H9 (cell line): ENCODE results near the gene RAI1. TPM values are rescaled to one million over a fixed set of nuclear protein-coding genes. Genes with fewer than 3 reads are reported as not detected.

Experiments used
- DNase-seq: peaks from one replicate; pipeline ENCODE4 v3.0.0-alpha.2; 2017
- H2AFZ ChIP-seq: one replicate; pipeline ENCODE4 v1.6.1; 2013; ENCODE audit warnings: mild to moderate bottlenecking, low read length, control low read depth, moderate library complexity
- H2AK5ac ChIP-seq: 2 replicates; pipeline ENCODE4 v1.6.1; 2013; ENCODE audit warnings: low read length, control low read depth, mixed read lengths; ENCODE audit not compliant: insufficient read length
- H2BK120ac ChIP-seq: one replicate; pipeline ENCODE4 v1.6.1; 2013; ENCODE audit warnings: low read depth, mild to moderate bottlenecking, low read length, control low read depth, inconsistent platforms; ENCODE audit not compliant: poor library complexity, severe bottlenecking
- H2BK12ac ChIP-seq: 2 replicates; pipeline ENCODE4 v1.6.1; 2013; ENCODE audit warnings: low read length, control low read depth, mixed read lengths, low read depth; ENCODE audit not compliant: insufficient read length
- H2BK15ac ChIP-seq: 2 replicates; pipeline ENCODE4 v1.6.1; 2013; ENCODE audit warnings: low read depth, low read length, control low read depth
- H2BK20ac ChIP-seq: one replicate; pipeline ENCODE4 v1.6.1; 2013; ENCODE audit warnings: low read depth, mild to moderate bottlenecking, low read length, control low read depth, inconsistent platforms; ENCODE audit not compliant: poor library complexity, severe bottlenecking
- H2BK5ac ChIP-seq: 2 replicates; pipeline ENCODE4 v1.6.1; 2013; ENCODE audit warnings: low read length, control low read depth, mixed read lengths; ENCODE audit not compliant: insufficient read length
- H3K14ac ChIP-seq: 2 replicates; pipeline ENCODE4 v1.6.1; 2013; ENCODE audit warnings: low read length, control low read depth; ENCODE audit not compliant: insufficient read depth
- H3K18ac ChIP-seq: 2 replicates; pipeline ENCODE4 v1.6.1; 2013; ENCODE audit warnings: low read depth, mild to moderate bottlenecking, mixed read lengths, low read length, control low read depth; ENCODE audit not compliant: insufficient read length
- H3K23ac ChIP-seq: 2 replicates; pipeline ENCODE4 v1.6.1; 2013; ENCODE audit warnings: low read length, control low read depth, mixed read lengths, low read depth; ENCODE audit not compliant: insufficient read length
- H3K23me2 ChIP-seq: 2 replicates; pipeline ENCODE4 v1.6.1; 2013; ENCODE audit warnings: low read depth, mild to moderate bottlenecking, mixed read lengths, low read length, control low read depth; ENCODE audit not compliant: insufficient read length, poor library complexity, severe bottlenecking
- H3K27ac ChIP-seq: 2 replicates; pipeline ENCODE4 v1.5.1; 2013; ENCODE audit warnings: low read length, control low read depth, mixed read lengths, low read depth; ENCODE audit not compliant: insufficient read length
- H3K27me3 ChIP-seq: 2 replicates; pipeline ENCODE4 v1.6.1; 2013; ENCODE audit warnings: low read length, control low read depth, inconsistent platforms; ENCODE audit not compliant: insufficient read depth
- H3K4ac ChIP-seq: 2 replicates; pipeline ENCODE4 v1.6.1; 2013; ENCODE audit warnings: low read depth, mild to moderate bottlenecking, control low read depth, inconsistent platforms, low read length, moderate library complexity
- H3K4me1 ChIP-seq: 2 replicates; pipeline ENCODE4 v1.6.1; 2013; ENCODE audit warnings: low read length, control low read depth, inconsistent platforms; ENCODE audit not compliant: insufficient read depth
- H3K4me2 ChIP-seq: 2 replicates; pipeline ENCODE4 v1.6.1; 2013; ENCODE audit warnings: low read length, control low read depth, mixed read lengths; ENCODE audit not compliant: insufficient read length, insufficient read depth
- H3K56ac ChIP-seq: 2 replicates; pipeline ENCODE4 v1.6.1; 2013; ENCODE audit warnings: low read depth, mild to moderate bottlenecking, mixed read lengths, low read length, control low read depth; ENCODE audit not compliant: insufficient read length
- H3K79me1 ChIP-seq: 2 replicates; pipeline ENCODE4 v1.6.1; 2013; ENCODE audit warnings: low read depth, mild to moderate bottlenecking, moderate library complexity, low read length, control low read depth, inconsistent platforms; ENCODE audit not compliant: insufficient read depth, poor library complexity, severe bottlenecking
- H3K79me2 ChIP-seq: 2 replicates; pipeline ENCODE4 v1.6.1; 2013; ENCODE audit warnings: low read length, control low read depth, inconsistent platforms; ENCODE audit not compliant: insufficient read depth
- H3K9ac ChIP-seq: 2 replicates; pipeline ENCODE4 v1.6.1; 2013; ENCODE audit warnings: low read length, control low read depth, mixed read lengths; ENCODE audit not compliant: insufficient read length; ENCODE audit errors: extremely low read depth
- H3K9me3 ChIP-seq: one replicate; pipeline ENCODE4 v1.6.1; 2013; ENCODE audit warnings: low read depth, low read length, inconsistent platforms; ENCODE audit not compliant: control insufficient read depth
- H3T11ph ChIP-seq: one replicate; pipeline ENCODE4 v1.6.1; 2013; ENCODE audit warnings: mild to moderate bottlenecking, low read length, control low read depth, inconsistent platforms
- H4K20me1 ChIP-seq: one replicate; pipeline ENCODE4 v1.6.1; 2013; ENCODE audit not compliant: control insufficient read depth, insufficient read length, insufficient read depth
- H4K5ac ChIP-seq: 2 replicates; pipeline ENCODE4 v1.6.1; 2013; ENCODE audit warnings: low read depth, mild to moderate bottlenecking, mixed read lengths, low read length, control low read depth; ENCODE audit not compliant: insufficient read length
- H4K8ac ChIP-seq: replicated peaks from 2 replicates; pipeline ENCODE4 v1.6.1; 2013; ENCODE audit warnings: low read length, control low read depth, mixed read lengths, low read depth; ENCODE audit not compliant: insufficient read length
- H4K91ac ChIP-seq: 2 replicates; pipeline ENCODE4 v1.6.1; 2013; ENCODE audit warnings: low read depth, mild to moderate bottlenecking, moderate library complexity, mixed read lengths, low read length, control low read depth; ENCODE audit not compliant: insufficient read length
- H3K27ac Mint-ChIP-seq, 3 experiments: 2 replicates in 2 of 3; 3 replicates in 1 of 3; pipeline ENCODE4 v1.8.0; 2020 to 2021; ENCODE audit warnings: mixed read lengths in 3 of 3, mild to moderate bottlenecking in 1 of 3, moderate library complexity in 1 of 3
- H3K27me3 Mint-ChIP-seq: 2 replicates; pipeline ENCODE4 v1.8.0; 2021; ENCODE audit warnings: low read depth, mild to moderate bottlenecking, moderate library complexity, mixed read lengths
- H3K36me3 Mint-ChIP-seq, 3 experiments: 2 replicates in 2 of 3; 3 replicates in 1 of 3; pipeline ENCODE4 v1.8.0; 2020 to 2021; ENCODE audit warnings: low read depth in 3 of 3, mixed read lengths in 3 of 3; ENCODE audit not compliant: insufficient read depth in 1 of 3
- H3K4me1 Mint-ChIP-seq, 2 experiments: 2 replicates each; pipeline ENCODE4 v1.8.0; 2020; ENCODE audit warnings: mixed read lengths in 2 of 2
- H3K4me3 Mint-ChIP-seq, 2 experiments: 2 replicates in 1 of 2; 3 replicates in 1 of 2; pipeline ENCODE4 v1.8.0; 2020 to 2021; ENCODE audit warnings: mild to moderate bottlenecking in 2 of 2, mixed read lengths in 2 of 2, moderate library complexity in 1 of 2
- H3K9me3 Mint-ChIP-seq, 2 experiments: 2 replicates in 1 of 2; 3 replicates in 1 of 2; pipeline ENCODE4 v1.8.0; 2020; ENCODE audit warnings: mild to moderate bottlenecking in 2 of 2, mixed read lengths in 2 of 2, moderate library complexity in 1 of 2
- CTCF ChIP-seq: fragments of 200-600 bp; sonication (generic); conservative IDR thresholded peaks from 3 replicates; pipeline ENCODE4 v1.8.0; 2021; ENCODE audit warnings: antibody characterized with exemption, mild to moderate bottlenecking
- WGBS: extraction: QIAGEN DNeasy Blood & Tissue Kit; methylation state at CpG from one replicate; pipeline ENCODE4 v1.1.7; 2013; ENCODE audit warnings: missing lambda C conversion rate, low lambda C conversion rate, mixed read lengths; ENCODE audit not compliant: insufficient read length; ENCODE audit errors: extremely low coverage; 5-methylcytosine and 5-hydroxymethylcytosine counted together
- total RNA-seq: library from RNA; stranded (reverse); gene quantifications from 2 replicates; pipeline ENCODE4 v1.2.1, GENCODE V29; 2021

The RAI1 gene
- total RNA-seq, 1 experiment from 2014 or later: 1.5 TPM

DNA sequence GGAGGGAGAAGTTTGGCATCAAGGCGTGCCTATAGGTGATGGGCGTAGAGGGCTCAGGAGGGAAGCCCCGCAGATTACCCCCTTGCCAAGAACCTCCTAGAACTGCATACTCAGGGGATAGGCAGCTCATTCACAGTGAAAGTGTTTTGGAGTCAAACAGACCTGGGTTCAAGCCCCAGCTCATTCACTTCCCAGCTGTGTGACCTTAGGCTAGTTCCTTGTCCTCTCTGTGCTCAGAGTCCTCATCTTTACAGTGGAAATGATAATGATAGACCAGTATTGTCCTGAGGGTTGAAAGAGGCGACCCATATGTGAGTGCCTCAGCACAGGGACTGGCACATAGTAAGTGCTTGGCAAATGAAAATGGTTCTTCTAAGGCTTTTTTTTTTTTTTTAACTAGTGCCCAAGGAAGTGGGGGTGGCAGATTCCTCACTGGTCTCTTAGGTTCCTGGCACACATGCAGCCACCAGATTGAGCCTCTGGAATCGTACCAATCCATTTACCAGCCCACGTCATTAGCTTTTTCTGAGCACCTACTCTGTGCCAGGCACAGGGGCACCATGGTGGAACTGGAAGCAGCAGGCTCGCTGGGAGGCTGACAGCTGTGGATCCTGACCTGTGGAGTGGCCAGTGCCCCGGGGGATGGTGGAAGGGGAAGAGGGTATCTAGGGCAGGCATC, 79.8 kb downstream of the RAI1 start:
- no peaks in the 10 kb centered on the region; a peak in 1 of 7 replicates for H3K36me3 Mint-ChIP-seq
- peaks cover 7 to 26% of the 10 kb centered on the region in 2 experiments for H3K4me1 Mint-ChIP-seq
- Histone ChIP-seq H3K4ac (no peak overlapping the region), H3K9ac (no peak overlapping the region), H3K14ac (no peak overlapping the region), H4K8ac (no peak overlapping the region), H3T11ph (no peak overlapping the region), H2BK20ac (no peak overlapping the region), H3K27me3 (no peaks in the 10 kb centered on the region), H3K23me2 (no peaks in the 10 kb centered on the region), H3K4me2 (no peak overlapping the region), H3K27ac (no peak overlapping the region), H2BK5ac (no peak overlapping the region), H3K18ac (no peak overlapping the region), H2BK120ac (no peak overlapping the region), H2BK15ac (no peak overlapping the region), H4K5ac (no peak overlapping the region), H2AFZ (no peak overlapping the region), H2BK12ac (no peak overlapping the region), H3K23ac (no peak overlapping the region), H2AK5ac (no peak overlapping the region), H4K20me1 (no peaks in the 10 kb centered on the region), H3K4me1 (no peaks in the 10 kb centered on the region), H4K91ac (no peak overlapping the region), H3K79me2 (no peaks in the 10 kb centered on the region), H3K9me3 (no peaks in the 10 kb centered on the region), H3K79me1 (no peaks in the 10 kb centered on the region), H3K56ac (no peak overlapping the region)
- no peak overlapping the region for H3K27ac Mint-ChIP-seq
- H3K27me3 Mint-ChIP-seq: peaks cover 26% of the 10 kb centered on the region
- no CpG with 5 or more reads among the region's 8 CpGs for WGBS
- no peak for TF ChIP-seq CTCF
- DNase-seq: no peak
- no peak overlapping the region for H3K4me3 Mint-ChIP-seq
- no peaks in the 10 kb centered on the region for H3K9me3 Mint-ChIP-seq
